B cell (primary cell): ENCODE measurements around the gene KCNQ5. TPM values are rescaled to one million over a fixed set of nuclear protein-coding genes. Genes with fewer than 3 reads are reported as not detected.

ENCODE experiments used
- ATAC-seq: fragments of 200-7000 bp; cut with Tn5 transposase; one replicate; pipeline ENCODE4 v1.10.0; 2021; ENCODE audit warnings: low read depth, mild to moderate bottlenecking, moderate number of reproducible peaks, moderate library complexity
- CTCF ChIA-PET: fragments of 350-600 bp; sonication (Branson Sonifier 250); formaldehyde crosslinking; loops from one replicate; lab custom pipeline; 2021; ENCODE audit warnings: antibody characterized with exemption, inconsistent platforms; lab: Charles Lee
- POLR2A ChIA-PET: fragments of 350-600 bp; sonication (Branson Sonifier 250); formaldehyde crosslinking; loops from one replicate; lab custom pipeline; 2021; ENCODE audit warnings: antibody characterized with exemption; lab: Charles Lee
- DNase-seq: peaks from one replicate; pipeline ENCODE4 v3.0.0; 2013
- H2AFZ ChIP-seq: 2 replicates; pipeline ENCODE4 v1.6.1; 2012; ENCODE audit warnings: mild to moderate bottlenecking, low read depth, low read length; ENCODE audit not compliant: insufficient read depth, poor library complexity, severe bottlenecking
- H3K27ac ChIP-seq, 2 donors: 1 replicate in 1 of 2; 2 replicates in 1 of 2; pipeline ENCODE4 v1.5.1; 2012 to 2013; ENCODE audit warnings: low read length in 2 of 2, mild to moderate bottlenecking in 2 of 2, moderate library complexity in 1 of 2
- H3K27me3 ChIP-seq, 4 experiments: fragments of 200-600 bp in 1 of 4; sonication (generic) in 1 of 4; replicated peaks in 1 of 4; 1 replicate in 2 of 4; 2 replicates in 2 of 4; pipeline versions ENCODE4 v1.6.1 to v1.7.0; 2013 to 2016; ENCODE audit warnings: low read length in 3 of 4, mild to moderate bottlenecking in 2 of 4, mixed read lengths in 1 of 4, moderate library complexity in 1 of 4; ENCODE audit not compliant: insufficient read depth in 4 of 4, control insufficient read depth in 3 of 4; ENCODE audit errors: control extremely low read depth in 1 of 4
- H3K36me3 ChIP-seq, 2 experiments: replicated peaks in 1 of 2; 1 replicate in 1 of 2; 2 replicates in 1 of 2; pipeline versions ENCODE4 v1.6.1 to v1.7.1; 2013; ENCODE audit warnings: low read length in 1 of 2; ENCODE audit not compliant: insufficient read depth in 2 of 2, control insufficient read depth in 1 of 2; ENCODE audit errors: control extremely low read depth in 1 of 2, extremely low read depth in 1 of 2
- H3K4me1 ChIP-seq, 2 donors: fragments of 200-600 bp in 1 of 2; sonication (generic) in 1 of 2; 1 replicate in 1 of 2; 2 replicates in 1 of 2; pipeline versions ENCODE4 v1.5.1 to v1.6.1; 2013 to 2017; ENCODE audit warnings: low read length in 2 of 2; ENCODE audit not compliant: control insufficient read depth in 2 of 2, insufficient read depth in 2 of 2
- H3K4me2 ChIP-seq: replicated peaks from 2 replicates; pipeline ENCODE3; 2012; ENCODE audit warnings: mild to moderate bottlenecking, low read depth, low read length; ENCODE audit not compliant: poor library complexity, severe bottlenecking
- H3K4me3 ChIP-seq, 5 experiments: fragments of 200-600 bp in 1 of 5; sonication (generic) in 1 of 5; 1 replicate in 3 of 5; 2 replicates in 2 of 5; pipeline versions ENCODE4 v1.5.1 to v1.7.0; 2011 to 2016; ENCODE audit warnings: low read length in 4 of 5, mild to moderate bottlenecking in 4 of 5, low read depth in 2 of 5, control low read depth in 1 of 5, moderate library complexity in 1 of 5; ENCODE audit not compliant: insufficient read depth in 1 of 5; ENCODE audit errors: control extremely low read depth in 1 of 5, extremely low read depth in 1 of 5
- H3K79me2 ChIP-seq: fragments of 200-600 bp; sonication (generic); one replicate; pipeline ENCODE4 v1.6.0; 2016; ENCODE audit warnings: low read length; ENCODE audit not compliant: control insufficient read depth, insufficient read depth
- H3K9ac ChIP-seq: fragments of 200-600 bp; sonication (generic); 2 replicates; pipeline ENCODE4 v1.6.1; 2017; ENCODE audit warnings: mild to moderate bottlenecking, low read length, moderate library complexity
- H3K9me3 ChIP-seq, 3 donors: one replicate each; pipeline versions ENCODE4 v1.6.1 to v1.7.1; 2013; ENCODE audit warnings: low read length in 2 of 3; ENCODE audit not compliant: control insufficient read depth in 2 of 3, insufficient read depth in 1 of 3; ENCODE audit errors: control extremely low read depth in 1 of 3
- H4K20me1 ChIP-seq: 2 replicates; pipeline ENCODE4 v1.6.0; 2012; ENCODE audit warnings: mild to moderate bottlenecking, low read length; ENCODE audit not compliant: insufficient read depth, control insufficient read depth, poor library complexity, severe bottlenecking
- H3K27ac Mint-ChIP-seq: one replicate; pipeline ENCODE4 v1.8.0; 2021; ENCODE audit warnings: mixed read lengths
- H3K27me3 Mint-ChIP-seq: one replicate; pipeline ENCODE4 v1.8.0; 2021; ENCODE audit warnings: mixed read lengths
- H3K4me1 Mint-ChIP-seq: one replicate; pipeline ENCODE4 v1.8.0; 2021; ENCODE audit warnings: mixed read lengths
- H3K4me3 Mint-ChIP-seq: one replicate; pipeline ENCODE4 v1.8.0; 2021; ENCODE audit warnings: mixed read lengths
- H3K9me3 Mint-ChIP-seq: one replicate; pipeline ENCODE4 v1.8.0; 2022; ENCODE audit warnings: mixed read lengths; ENCODE audit not compliant: insufficient read depth
- CTCF ChIP-seq: fragments of 200-600 bp; IDR thresholded peaks from one replicate; pipeline ENCODE4 v1.8.0; 2022; ENCODE audit warnings: antibody characterized with exemption, mild to moderate bottlenecking
- EZH2 ChIP-seq: IDR thresholded peaks from 2 replicates; pipeline ENCODE4 v1.6.1; 2012; ENCODE audit warnings: borderline replicate concordance, low read depth, mild to moderate bottlenecking, moderate library complexity, low read length; ENCODE audit not compliant: insufficient read depth, poor library complexity, severe bottlenecking
- WGBS: methylation state at CpG from one replicate; pipeline ENCODE4 v1.1.5; 2013; ENCODE audit warnings: missing lambda C conversion rate; ENCODE audit not compliant: insufficient coverage; 5-methylcytosine and 5-hydroxymethylcytosine counted together
- intact Hi-C: fragments of 100-400 bp; cut with micrococcal nuclease; formaldehyde crosslinking; loops from one replicate; pipeline ENCODE4 v1.10.0; 2022
- polyA plus RNA-seq: library from polyadenylated mRNA; depleted of rRNA; stranded (reverse); fragments of >200 nt; gene quantifications from 2 replicates; pipeline ENCODE4 v1.2.3, GENCODE V29; 2012
- total RNA-seq, 2 donors: library from RNA; stranded (reverse); fragments of 120-200 nt in 1 of 2; gene quantifications; 1 replicate in 1 of 2; 2 replicates in 1 of 2; pipeline versions ENCODE4 v1.2.3 to v1.2.4, GENCODE V29; 2013 to 2022

Gene KCNQ5
- total and polyA plus RNA-seq, 2 donors (not counting 1 experiment from before 2014, with no cell fraction given) = 2.3 to 9.4 TPM

GRCh38 chr6:72757048-72757447 is 135.2 kb downstream of the KCNQ5 start:
- Mint-ChIP-seq H3K27ac (no peak overlapping the region), H3K9me3 (no peaks in the 10 kb centered on the region), H3K4me3 (no peak overlapping the region), H3K27me3 (no peaks in the 10 kb centered on the region), H3K4me1 (peaks cover 2% of the 10 kb centered on the region)
- intact Hi-C loops = no loop called here
- no peaks in the 10 kb centered on the region for H3K36me3 ChIP-seq
- H4K20me1 ChIP-seq = no peaks in the 10 kb centered on the region
- H3K9ac ChIP-seq = no peak overlapping the region
- no peak overlapping the region for H3K4me3 ChIP-seq
- no peaks in the 10 kb centered on the region for H3K27me3 ChIP-seq
- no peak overlapping the region for H3K27ac ChIP-seq
- no peaks in the 10 kb centered on the region for H3K9me3 ChIP-seq
- H3K4me1 ChIP-seq = no peaks in the 10 kb centered on the region
- CTCF ChIA-PET = interaction anchor here (0.6 kb wide), 1 partner anchor 31 kb away, joined by 5 read pairs; no protein-coding TSS in a partner anchor
- WGBS = no CpG with 5 or more reads among the region's 3 CpGs
- H3K4me2 ChIP-seq = no peak overlapping the region
- DNase-seq (no peak), ATAC-seq (no peak)
- TF ChIP-seq EZH2 (no peak), CTCF (no peak)
- no peak overlapping the region for H2AFZ ChIP-seq
- H3K79me2 ChIP-seq = peaks cover 19% of the 10 kb centered on the region
- POLR2A ChIA-PET = no interaction called here

- no peak overlapping the region for H3K27ac Mint-ChIP-seq
- DNase-seq = no peak
- H3K27me3 Mint-ChIP-seq = no peaks in the 10 kb centered on the region
- ChIA-PET POLR2A (no interaction called here), CTCF (no interaction called here)
- Histone ChIP-seq H3K27me3 (no peaks in the 10 kb centered on the region), H3K4me3 (no peak overlapping the region), H4K20me1 (no peaks in the 10 kb centered on the region), H3K27ac (no peak overlapping the region), H2AFZ (no peak overlapping the region), H3K4me2 (no peak overlapping the region), H3K79me2 (peaks cover 19% of the 10 kb centered on the region), H3K9me3 (no peaks in the 10 kb centered on the region), H3K36me3 (no peaks in the 10 kb centered on the region), H3K4me1 (no peaks in the 10 kb centered on the region), H3K9ac (no peak overlapping the region)
- H3K4me1 Mint-ChIP-seq = peaks cover 2% of the 10 kb centered on the region
- H3K4me3 Mint-ChIP-seq = no peak overlapping the region
- 80% methylated on average over 1 of the region's 1 CpG for WGBS
- no peak for TF ChIP-seq CTCF
- TF ChIP-seq EZH2 = no peak
- no peaks in the 10 kb centered on the region for H3K9me3 Mint-ChIP-seq
- intact Hi-C loops = no loop called here
- ATAC-seq = no peak
Observed at GRCh38 chr6:72757926-72758325, 136.1 kb downstream of the KCNQ5 start.
